Frontal cortex (tissue), 4 donors: ENCODE data around the gene CMTM4. TPM values are rescaled to one million over a fixed set of nuclear protein-coding genes. Genes with fewer than 3 reads are reported as not detected.
"Not testable (repeated sequence)": the region's sequence is repeated elsewhere in the genome, so short reads cannot be mapped to it uniquely, and the experiment has no call there.

Experiments used
- DNase-seq, 2 donors: peaks; one replicate each; pipeline ENCODE4 v3.0.0; 2012; ENCODE audit warnings: low spot score in 2 of 2
- FAIRE-seq: peaks from 2 replicates; lab custom pipeline; 2012; peaks lifted over from hg19 to GRCh38; lab: Jason Lieb, UNC
- total RNA-seq: library from RNA; depleted of rRNA; stranded (reverse); fragments of >200 nt; gene quantifications from one replicate; pipeline ENCODE4 v1.2.3, GENCODE V29; 2014
- donor health status: control.
- donor health status: control.
- donor health status: control.

CMTM4 gene
- total RNA-seq, 1 donor from 2014 or later, result 51.0 TPM

- FAIRE-seq (no peak), DNase-seq (no peak)
These were observed 9.9 kb upstream of the CMTM4 start for GRCh38 chr16:66706506-66706880.

DNA sequence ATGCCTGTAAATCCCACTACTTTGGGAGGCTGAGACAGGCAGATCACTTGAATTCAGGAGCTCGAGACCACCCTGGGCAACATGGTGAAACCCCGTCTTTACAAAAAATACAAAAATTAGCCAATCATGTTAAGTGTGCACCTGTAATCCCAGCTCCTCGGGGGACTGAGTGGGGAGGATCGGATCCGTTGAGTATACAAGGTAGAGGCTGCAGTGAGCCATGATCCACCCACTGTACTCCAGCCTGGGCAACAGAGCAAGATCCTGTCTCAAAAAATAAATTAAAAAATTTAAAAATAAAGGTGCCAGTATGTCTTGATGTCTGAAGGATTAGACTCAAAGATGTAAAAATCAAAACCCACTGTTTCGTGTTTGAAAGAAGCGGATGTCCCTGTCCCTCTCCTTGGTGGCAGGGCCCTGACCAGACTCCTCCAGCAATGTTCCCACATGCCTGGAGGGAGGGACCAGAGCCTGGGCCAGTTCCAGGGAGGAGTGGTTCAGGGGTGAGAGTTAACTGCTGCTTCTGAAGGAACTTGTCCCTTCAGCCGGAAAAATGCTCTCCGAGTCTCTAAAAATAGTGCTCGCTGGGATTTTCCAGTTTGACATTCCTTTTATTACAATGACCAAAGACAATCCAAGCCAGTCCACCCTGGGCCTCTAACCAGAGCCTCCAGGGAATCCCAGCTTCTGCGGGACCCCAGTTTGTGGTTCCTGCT, 9.4 kb upstream of the CMTM4 start:
- DNase-seq, result peak in 1 of 2 donors; percentile 35
- FAIRE-seq, result no peak

DNA sequence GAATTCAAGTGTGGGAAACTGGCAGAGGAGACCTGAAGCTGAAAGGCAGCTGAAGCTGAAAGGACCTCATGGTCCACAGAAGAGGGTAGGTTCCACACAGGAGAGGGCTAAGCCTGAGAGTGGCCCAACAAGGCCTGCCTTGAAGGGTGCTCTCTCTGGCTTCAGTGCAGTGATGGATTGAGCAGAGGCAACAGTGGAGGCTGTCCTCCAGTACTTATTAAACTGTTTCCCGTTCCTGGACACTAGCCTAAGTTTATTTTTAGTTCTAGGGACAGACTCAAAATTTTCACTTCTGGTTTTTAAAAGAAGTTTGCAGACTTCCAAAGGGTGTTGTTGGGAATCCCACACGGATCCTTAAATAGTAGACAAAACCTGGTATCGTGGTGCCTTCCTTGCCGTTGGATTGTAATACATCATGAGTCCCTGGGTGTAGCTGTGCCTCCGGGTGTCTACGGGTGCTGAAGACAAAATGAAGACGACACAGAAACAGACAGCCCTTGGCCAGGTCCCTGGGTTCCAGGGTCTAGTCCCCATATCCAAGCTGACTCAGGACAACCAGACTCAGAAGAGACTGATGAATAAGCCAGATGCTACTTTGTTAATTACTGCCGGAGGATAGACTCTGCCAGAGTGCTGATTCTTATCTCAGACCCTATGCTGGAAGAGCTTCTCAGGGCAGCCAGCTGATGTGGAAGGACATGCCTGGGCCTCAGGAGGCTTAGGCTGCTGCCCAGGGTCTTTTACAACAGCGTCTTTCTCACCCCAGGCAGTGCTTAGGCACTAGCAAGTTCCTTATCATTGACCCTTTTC, 7.1 kb upstream of the CMTM4 start:
- FAIRE-seq (no peak), DNase-seq (peak in 1 of 2 donors; percentile 22)

GRCh38 chr16:66701516-66701915, 5.0 kb upstream of the CMTM4 start:
- no peak for FAIRE-seq

DNA sequence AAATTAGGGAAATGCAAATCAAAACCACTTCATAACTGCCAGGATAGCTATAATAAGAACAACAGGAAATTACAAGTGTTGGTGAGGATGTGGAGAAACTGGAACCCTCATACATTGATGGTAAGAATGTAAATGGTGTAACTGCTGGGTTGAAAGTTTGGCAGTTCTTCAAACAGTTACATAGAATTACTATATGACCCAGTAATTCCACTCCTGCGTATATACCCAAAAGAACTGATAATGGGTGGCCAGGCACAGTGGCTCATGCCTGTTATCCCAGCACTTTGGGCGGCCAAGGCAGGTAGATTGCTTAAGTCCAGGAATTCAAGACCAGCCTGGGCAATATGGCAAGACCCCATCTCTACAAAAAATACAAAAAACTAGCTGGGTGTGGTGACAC, 4.5 kb upstream of the CMTM4 start:
- DNase-seq (no peak), FAIRE-seq (no peak)

More at GRCh38 chr16:66701516-66701915, 5.0 kb upstream of the CMTM4 start:
- DNase-seq, result no peak

DNA sequence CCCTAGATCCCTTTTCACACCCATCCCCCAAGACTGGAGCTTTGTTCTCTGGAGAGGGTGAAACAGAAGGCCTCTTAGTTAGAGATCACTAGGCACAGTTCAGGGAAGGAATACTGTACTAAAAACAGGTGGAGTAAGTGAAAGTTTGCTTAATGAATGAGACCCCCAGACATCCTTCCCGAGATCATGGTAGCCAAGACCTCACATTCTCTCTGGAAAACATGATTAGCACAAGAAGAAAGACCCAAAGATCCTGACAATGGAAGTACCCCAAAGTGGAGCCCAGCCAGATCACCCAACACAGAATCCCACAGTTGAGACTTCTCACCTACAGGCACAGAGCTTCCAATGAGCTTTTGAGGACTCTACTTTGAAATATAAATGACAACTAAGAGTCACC, 3.4 kb upstream of the CMTM4 start:
- DNase-seq, result no peak
- no peak for FAIRE-seq

GRCh38 chr16:66698046-66698445, 1.5 kb upstream of the CMTM4 start:
- DNase-seq, result no peak
- no peak for FAIRE-seq

DNA sequence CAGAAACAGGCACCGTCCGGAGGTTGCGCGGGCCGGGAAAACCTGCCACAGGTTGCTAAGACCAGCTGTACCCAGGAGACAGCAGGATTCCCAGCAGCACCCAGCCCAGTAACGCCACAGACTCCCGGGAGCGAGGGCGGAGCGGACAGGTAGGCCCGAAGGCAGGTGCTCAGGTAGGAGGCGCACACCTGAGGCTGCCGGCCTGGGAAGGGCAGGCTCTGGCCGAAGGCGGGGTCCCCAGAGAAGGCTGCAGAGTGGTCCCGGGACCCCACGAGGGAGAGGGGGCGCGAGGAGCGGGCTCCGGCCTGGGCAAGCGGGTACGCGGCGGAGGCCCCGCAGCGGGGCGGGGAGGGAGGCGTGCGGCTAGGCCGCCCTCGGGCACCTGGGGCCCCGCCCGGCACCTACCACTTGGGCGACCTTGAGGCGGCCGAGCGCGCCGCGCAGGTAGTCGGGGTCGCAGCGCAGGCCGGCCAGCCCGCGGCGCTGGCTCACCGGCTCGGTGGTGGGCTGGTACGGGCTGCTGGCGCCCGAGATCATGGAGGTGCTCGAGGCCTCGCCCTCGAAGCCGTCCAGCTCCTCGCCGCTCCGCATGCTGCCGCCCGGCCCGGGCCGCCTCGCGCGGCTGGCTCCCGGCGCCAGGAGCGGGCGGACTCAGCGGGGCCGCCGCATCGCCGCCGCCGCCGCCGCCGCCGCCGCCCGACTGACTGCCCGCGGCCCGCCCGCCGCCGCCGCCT, 441 bp downstream of the CMTM4 start:
- DNase-seq, result no peak

GRCh38 chr16:66695471-66695934, 1.0 kb downstream of the CMTM4 start:
- DNase-seq (peak in 1 of 2 donors; percentile 29), FAIRE-seq (no peak)

More for the DNA sequence above, 441 bp downstream of the CMTM4 start:
- FAIRE-seq, result no peak

GRCh38 chr16:66693149-66693548, 3.4 kb downstream of the CMTM4 start:
- DNase-seq, result no peak

GRCh38 chr16:66692341-66692740, 4.2 kb downstream of the CMTM4 start:
- DNase-seq, result no peak
- no peak for FAIRE-seq

More at GRCh38 chr16:66693149-66693548, 3.4 kb downstream of the CMTM4 start:
- no peak for FAIRE-seq

DNA sequence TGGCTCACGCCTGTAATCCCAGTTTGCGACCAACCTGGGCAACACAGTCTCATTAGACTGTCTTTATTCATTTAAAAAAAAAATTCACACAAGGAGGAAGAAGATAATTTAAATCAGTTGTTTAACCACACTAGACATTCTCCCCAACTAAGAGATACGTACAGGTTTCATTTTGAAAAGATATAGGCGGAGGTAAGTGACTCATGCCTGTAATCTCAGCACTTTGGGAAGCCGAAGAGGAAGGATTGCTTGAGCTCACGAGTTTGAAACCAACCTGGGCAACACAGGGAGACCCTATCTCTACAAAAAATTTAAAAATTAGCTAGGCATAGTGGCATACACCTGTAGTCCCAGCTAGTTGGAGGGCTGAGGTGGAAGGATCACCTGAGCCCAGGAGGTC, 5.3 kb downstream of the CMTM4 start:
- FAIRE-seq, result no peak

GRCh38 chr16:66690106-66690847, 6.3 kb downstream of the CMTM4 start:
- DNase-seq (no peak), FAIRE-seq (no peak)

More for the DNA sequence above, 5.3 kb downstream of the CMTM4 start:
- DNase-seq, result no peak

DNA sequence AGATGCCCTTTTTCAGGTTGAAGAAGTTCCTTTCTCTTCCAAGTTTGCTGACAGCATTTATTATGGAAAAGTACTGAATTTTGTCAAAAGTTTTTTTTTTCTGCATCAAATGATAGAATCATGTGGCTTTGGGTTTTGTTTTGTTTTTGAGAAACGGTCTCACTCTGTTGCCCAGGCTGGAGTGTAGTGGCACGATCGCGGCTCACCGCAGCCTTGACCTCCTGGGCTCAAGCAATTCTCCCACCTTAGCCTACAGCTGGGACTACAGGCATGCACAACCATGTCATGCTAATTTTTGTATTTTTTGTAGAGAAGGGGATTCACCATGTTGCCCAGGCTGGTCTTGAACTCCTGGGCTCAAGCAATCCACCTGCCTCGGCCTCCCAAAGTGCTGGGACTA, 7.3 kb downstream of the CMTM4 start:
- no peak for DNase-seq
- no peak for FAIRE-seq

DNA sequence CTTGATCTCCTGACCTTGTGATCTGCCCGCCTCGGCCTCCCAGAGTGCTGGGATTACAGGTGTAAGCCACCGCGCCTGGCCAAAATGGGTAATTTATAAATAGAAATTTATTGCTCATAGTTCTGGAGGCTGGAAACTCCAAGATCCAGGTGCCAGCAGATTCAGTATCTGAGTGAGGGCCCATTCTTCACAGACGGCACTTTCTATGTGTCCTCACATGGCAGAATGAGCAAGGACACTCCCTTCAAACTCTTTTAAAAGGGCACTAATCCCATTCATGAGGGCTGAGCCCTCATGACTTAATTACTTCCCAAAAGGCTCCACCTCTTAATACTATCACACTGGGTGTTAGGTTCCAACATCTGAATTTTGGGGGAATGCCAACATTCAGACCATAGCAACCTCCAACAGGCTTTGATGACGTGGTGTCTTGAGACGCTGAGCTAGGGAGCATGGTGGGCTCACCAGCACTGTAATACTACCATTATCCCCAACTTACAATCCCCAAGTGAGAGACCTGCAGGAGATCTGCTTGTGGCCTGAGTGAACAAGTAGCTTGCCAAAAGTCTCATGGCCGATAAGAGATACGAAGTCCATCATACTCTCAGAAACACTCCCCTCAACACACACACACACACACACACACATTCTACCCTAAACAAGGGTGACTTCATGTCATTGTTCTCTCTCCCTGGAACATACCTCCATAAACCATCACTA, 8.5 kb downstream of the CMTM4 start:
- DNase-seq, result no peak
- FAIRE-seq, result no peak

- DNase-seq, FAIRE-seq: not testable (repeated sequence)
These were observed 10.9 kb downstream of the CMTM4 start for GRCh38 chr16:66685501-66686115.

GRCh38 chr16:66682271-66682670, 14.3 kb downstream of the CMTM4 start:
- no peak for DNase-seq
- no peak for FAIRE-seq

DNA sequence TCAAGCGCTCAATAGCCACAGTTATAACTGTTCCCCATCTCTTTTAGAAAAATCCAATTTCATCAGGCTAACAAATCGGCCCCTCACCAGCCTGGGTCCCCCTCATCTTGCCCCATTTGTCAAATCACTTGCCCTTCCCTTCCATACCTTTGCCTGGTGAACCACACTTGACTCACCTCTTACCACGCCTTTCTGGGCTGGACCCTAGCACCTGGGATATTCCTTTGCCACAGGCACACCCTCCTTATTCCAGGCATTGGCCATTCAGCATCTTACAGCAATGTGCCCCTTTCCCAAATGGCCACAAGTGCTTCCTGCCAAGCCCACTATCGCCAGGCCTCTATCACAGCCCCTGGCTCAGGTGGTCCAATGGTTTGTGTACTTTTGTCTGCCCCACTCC, 14.9 kb downstream of the CMTM4 start:
- DNase-seq (no peak), FAIRE-seq (no peak)

GRCh38 chr16:66678337-66678736, 18.2 kb downstream of the CMTM4 start:
- DNase-seq (no peak), FAIRE-seq (no peak)
